H1 (cell line): Measurements from ENCODE around the gene MAF. TPM values are rescaled to one million over a fixed set of nuclear protein-coding genes. Genes with fewer than 3 reads are reported as not detected.
A peak's percentile ranks its signal among the peaks of the same experiment; 100 is the strongest.

ENCODE experiments used
- CTCF ChIA-PET: fragments of 300-600 bp; sonication (Branson Sonifier 250); formaldehyde crosslinking; loops from one replicate; lab custom pipeline; 2021; ENCODE audit not compliant: partially characterized antibody; lab: Charles Lee
- POLR2A ChIA-PET: fragments of 300-600 bp; sonication (Branson Sonifier 250); formaldehyde crosslinking; loops from one replicate; lab custom pipeline; 2021; ENCODE audit warnings: inconsistent platforms; ENCODE audit not compliant: partially characterized antibody; lab: Charles Lee
- DNase-seq, 2 experiments: peaks; one replicate each; pipeline versions ENCODE4 v3.0.0 to v3.0.0-alpha.2; 2010 to 2022; ENCODE audit warnings: low spot score in 2 of 2, low read depth in 1 of 2, mixed read lengths in 1 of 2
- FAIRE-seq: peaks from 2 replicates; lab custom pipeline; 2011; peaks lifted over from hg19 to GRCh38; lab: Jason Lieb, UNC
- H2AFZ ChIP-seq: 2 replicates; pipeline ENCODE4 v1.8.1; 2012; ENCODE audit warnings: low read length, inconsistent platforms
- H2AK5ac ChIP-seq: 2 replicates; pipeline ENCODE4 v1.6.1; 2013; ENCODE audit warnings: low read depth, low read length
- H2BK120ac ChIP-seq: replicated peaks from 2 replicates; pipeline ENCODE3; 2013; ENCODE audit warnings: low read depth, low read length, inconsistent platforms
- H2BK12ac ChIP-seq: 2 replicates; pipeline ENCODE4 v1.6.1; 2013; ENCODE audit warnings: low read depth, low read length
- H2BK15ac ChIP-seq: 2 replicates; pipeline ENCODE4 v1.6.1; 2013; ENCODE audit warnings: low read length
- H2BK20ac ChIP-seq: 2 replicates; pipeline ENCODE4 v1.6.1; 2013; ENCODE audit warnings: low read length
- H2BK5ac ChIP-seq: 2 replicates; pipeline ENCODE4 v1.6.1; 2013; ENCODE audit warnings: low read depth, low read length
- H3K14ac ChIP-seq: 2 replicates; pipeline ENCODE4 v1.6.1; 2013; ENCODE audit warnings: inconsistent platforms; ENCODE audit not compliant: insufficient read length
- H3K18ac ChIP-seq: 2 replicates; pipeline ENCODE4 v1.6.1; 2013; ENCODE audit warnings: low read length; ENCODE audit errors: extremely low read depth
- H3K23ac ChIP-seq: 2 replicates; pipeline ENCODE4 v1.6.1; 2013; ENCODE audit warnings: inconsistent platforms; ENCODE audit not compliant: insufficient read length
- H3K23me2 ChIP-seq: 2 replicates; pipeline ENCODE4 v1.6.1; 2013; ENCODE audit warnings: low read depth, low read length
- H3K27ac ChIP-seq: 2 replicates; pipeline ENCODE4 v1.6.1; 2011; ENCODE audit warnings: low read depth, low read length, inconsistent platforms
- H3K27me3 ChIP-seq, 4 experiments: replicated peaks in 1 of 4; 1 replicate in 1 of 4; 2 replicates in 3 of 4; pipeline versions ENCODE4 v1.6.1 to v1.8.1; 2011 to 2013; ENCODE audit warnings: low read length in 3 of 4, mild to moderate bottlenecking in 3 of 4, inconsistent platforms in 2 of 4, mixed read lengths in 2 of 4, moderate library complexity in 1 of 4; ENCODE audit not compliant: control insufficient read depth in 3 of 4, insufficient read depth in 3 of 4; ENCODE audit errors: extremely low read depth in 1 of 4
- H3K36me3 ChIP-seq, 4 experiments: 2 replicates each; pipeline versions ENCODE4 v1.6.1 to v1.8.1; 2011 to 2013; ENCODE audit warnings: mild to moderate bottlenecking in 4 of 4, low read length in 3 of 4, moderate library complexity in 2 of 4, control low read depth in 1 of 4, inconsistent platforms in 1 of 4; ENCODE audit not compliant: insufficient read depth in 4 of 4, control insufficient read depth in 2 of 4
- H3K4ac ChIP-seq: replicated peaks from 2 replicates; pipeline ENCODE3; 2013; ENCODE audit warnings: low read length, low read depth, mixed read lengths, inconsistent platforms; ENCODE audit not compliant: insufficient read length
- H3K4me1 ChIP-seq, 4 experiments: replicated peaks in 1 of 4; 1 replicate in 1 of 4; 2 replicates in 3 of 4; pipeline versions ENCODE4 v1.6.1 to v1.8.1; 2011 to 2013; ENCODE audit warnings: low read length in 3 of 4, inconsistent platforms in 2 of 4, mixed read lengths in 1 of 4; ENCODE audit not compliant: insufficient read depth in 4 of 4, control insufficient read depth in 3 of 4
- H3K4me2 ChIP-seq, 2 experiments: 2 replicates each; pipeline versions ENCODE4 v1.6.1 to v1.8.1; 2011 to 2013; ENCODE audit warnings: low read depth in 2 of 2, low read length in 2 of 2, control low read depth in 1 of 2, inconsistent platforms in 1 of 2, mild to moderate bottlenecking in 1 of 2; ENCODE audit not compliant: insufficient read depth in 1 of 2
- H3K4me3 ChIP-seq, 4 experiments: fragments of 200-600, 300-600 bp in 1 of 4; sonication (generic), shearing (Covaris generic), sonication (Bioruptor Twin) in 1 of 4; 2 replicates each; pipeline versions ENCODE4 v1.5.1 to v1.8.1; 2011 to 2016; ENCODE audit warnings: low read length in 4 of 4, low read depth in 3 of 4, control low read depth in 2 of 4, inconsistent platforms in 2 of 4, mild to moderate bottlenecking in 2 of 4, mixed read lengths in 1 of 4, moderate library complexity in 1 of 4; ENCODE audit not compliant: insufficient read depth in 2 of 4; ENCODE audit errors: extremely low read depth in 1 of 4
- H3K56ac ChIP-seq: replicated peaks from 2 replicates; pipeline ENCODE3; 2013; ENCODE audit warnings: low read depth, mild to moderate bottlenecking, mixed read lengths, low read length, inconsistent platforms; ENCODE audit not compliant: insufficient read length
- H3K79me1 ChIP-seq: 2 replicates; pipeline ENCODE4 v1.6.1; 2013; ENCODE audit warnings: low read depth, low read length, control low read depth
- H3K79me2 ChIP-seq, 2 experiments: 2 replicates each; pipeline versions ENCODE4 v1.6.1 to v1.8.1; 2012 to 2013; ENCODE audit warnings: low read length in 2 of 2, mild to moderate bottlenecking in 2 of 2, inconsistent platforms in 1 of 2; ENCODE audit not compliant: insufficient read depth in 2 of 2, control insufficient read depth in 1 of 2
- H3K9ac ChIP-seq, 4 experiments: replicated peaks in 1 of 4; 1 replicate in 1 of 4; 2 replicates in 3 of 4; pipeline versions ENCODE4 v1.6.1 to v1.8.1; 2011 to 2013; ENCODE audit warnings: low read depth in 3 of 4, low read length in 3 of 4, control low read depth in 2 of 4, mild to moderate bottlenecking in 2 of 4, moderate library complexity in 2 of 4, inconsistent platforms in 1 of 4; ENCODE audit errors: extremely low read depth in 1 of 4
- H3K9me3 ChIP-seq, 2 experiments: 2 replicates each; pipeline versions ENCODE4 v1.6.1 to v1.8.1; 2012 to 2013; ENCODE audit warnings: mild to moderate bottlenecking in 2 of 2, moderate library complexity in 2 of 2, control low read depth in 1 of 2, inconsistent platforms in 1 of 2, low read depth in 1 of 2, low read length in 1 of 2, mixed read lengths in 1 of 2; ENCODE audit not compliant: insufficient read depth in 2 of 2
- H4K20me1 ChIP-seq, 2 experiments: replicated peaks in 1 of 2; 2 replicates each; pipeline versions ENCODE3 to v1.8.1; 2011 to 2013; ENCODE audit warnings: inconsistent platforms in 2 of 2, low read length in 2 of 2, mild to moderate bottlenecking in 1 of 2; ENCODE audit not compliant: insufficient read depth in 2 of 2, control insufficient read depth in 1 of 2
- H4K5ac ChIP-seq: 2 replicates; pipeline ENCODE4 v1.6.1; 2013; ENCODE audit warnings: low read length, low read depth, mixed read lengths, inconsistent platforms; ENCODE audit not compliant: insufficient read length
- H4K8ac ChIP-seq: 2 replicates; pipeline ENCODE4 v1.8.0; 2013; ENCODE audit warnings: mild to moderate bottlenecking, moderate library complexity, low read length, inconsistent platforms; ENCODE audit not compliant: insufficient read depth; ENCODE audit errors: extremely low read depth
- H4K91ac ChIP-seq: replicated peaks from 2 replicates; pipeline ENCODE3; 2013; ENCODE audit warnings: low read length, mixed read lengths, inconsistent platforms; ENCODE audit not compliant: insufficient read length
- BACH1 ChIP-seq: IDR thresholded peaks from 2 replicates; pipeline ENCODE4 v1.6.1; 2012; ENCODE audit warnings: low read length, improper control_type of control experiment
- CEBPB ChIP-seq: IDR thresholded peaks from 2 replicates; pipeline ENCODE4 v1.6.1; 2012; ENCODE audit warnings: low read depth, low read length
- EGR1 ChIP-seq: IDR thresholded peaks from 2 replicates; pipeline ENCODE4 v1.6.1; 2011; ENCODE audit warnings: low read depth, low read length, borderline replicate concordance
- HDAC2 ChIP-seq, 2 experiments: fragments of 300-600 bp in 1 of 2; sonication (generic) in 1 of 2; IDR thresholded peaks; 2 replicates each; pipeline ENCODE4 v1.6.1; 2011 to 2012; ENCODE audit warnings: low read depth in 2 of 2, low read length in 2 of 2, mild to moderate bottlenecking in 2 of 2, moderate library complexity in 2 of 2, borderline replicate concordance in 1 of 2, inconsistent platforms in 1 of 2
- KDM4A ChIP-seq: IDR thresholded peaks from one replicate; pipeline ENCODE4 v1.7.1; 2012; ENCODE audit warnings: low read depth, mild to moderate bottlenecking, moderate library complexity, low read length, inconsistent platforms; ENCODE audit not compliant: severe bottlenecking
- KDM5A ChIP-seq: fragments of 200-600 bp; IDR thresholded peaks from 2 replicates; pipeline ENCODE4 v1.7.1; 2012; ENCODE audit warnings: mild to moderate bottlenecking, low read length, inconsistent platforms, mixed read lengths
- NANOG ChIP-seq: IDR thresholded peaks from 2 replicates; pipeline ENCODE4 v1.6.1; 2011; ENCODE audit warnings: low read length, low read depth, mild to moderate bottlenecking, inconsistent platforms; ENCODE audit not compliant: insufficient read depth, poor library complexity, severe bottlenecking
- POLR2A ChIP-seq, 2 experiments: IDR thresholded peaks; 1 replicate in 1 of 2; 2 replicates in 1 of 2; pipeline ENCODE4 v1.6.1; 2011; ENCODE audit warnings: low read depth in 2 of 2, low read length in 2 of 2, mild to moderate bottlenecking in 2 of 2; ENCODE audit errors: control extremely low read depth in 1 of 2
- POLR2AphosphoS5 ChIP-seq: IDR thresholded peaks from 2 replicates; pipeline ENCODE4 v1.6.1; 2011; ENCODE audit warnings: low read depth, low read length
- SIN3A ChIP-seq, 2 experiments: IDR thresholded peaks in 1 of 2; conservative IDR thresholded peaks in 1 of 2; 2 replicates each; pipeline ENCODE4 v1.6.1; 2011 to 2012; ENCODE audit warnings: low read length in 2 of 2, improper control_type of control experiment in 1 of 2, low read depth in 1 of 2, mild to moderate bottlenecking in 1 of 2
- SP1 ChIP-seq: IDR thresholded peaks from 2 replicates; pipeline ENCODE4 v1.6.1; 2011; ENCODE audit warnings: low read depth, low read length
- SUZ12 ChIP-seq: fragments of 200-600 bp; sonication (generic); IDR thresholded peaks from 2 replicates; pipeline ENCODE4 v1.6.1; 2012; ENCODE audit warnings: mild to moderate bottlenecking, inconsistent platforms, low read length, moderate library complexity, mixed read lengths
- TAF7 ChIP-seq: optimal IDR thresholded peaks from 2 replicates; pipeline ENCODE3; 2011; ENCODE audit warnings: low read depth, mild to moderate bottlenecking, inconsistent platforms, low read length, moderate library complexity, borderline replicate concordance
- TEAD4 ChIP-seq: IDR thresholded peaks from 2 replicates; pipeline ENCODE4 v1.6.1; 2012; ENCODE audit warnings: low read depth, low read length, inconsistent platforms, mixed read lengths
- YY1 ChIP-seq: IDR thresholded peaks from 2 replicates; pipeline ENCODE4 v1.6.1; 2011; ENCODE audit warnings: low read depth, mild to moderate bottlenecking, low read length
- WGBS, 2 experiments: shearing (Covaris generic) in 1 of 2; methylation state at CpG; one replicate each; pipeline versions ENCODE4 v1.1.6 to v1.1.7; 2013 to 2015; ENCODE audit warnings: low lambda C conversion rate in 2 of 2, mixed read lengths in 2 of 2, inconsistent platforms in 1 of 2, low coverage in 1 of 2, missing lambda C conversion rate in 1 of 2; ENCODE audit not compliant: insufficient replicate concordance in 2 of 2, insufficient coverage in 1 of 2, insufficient read length in 1 of 2; ENCODE audit errors: extremely low coverage in 1 of 2, missing lambda C conversion rate in 1 of 2; 5-methylcytosine and 5-hydroxymethylcytosine counted together
- polyA plus RNA-seq, 7 experiments: library from polyadenylated mRNA; depleted of rRNA in 3 of 7; stranded (reverse) in 5 of 7; unstranded in 2 of 7; fragments of >200 nt in 5 of 7; fragments of 200-250 nt in 2 of 7; gene quantifications; 1 replicate in 5 of 7; 2 replicates in 1 of 7; 4 replicates in 1 of 7; pipeline versions ENCODE4 v1.2.1 to v1.2.3, GENCODE V29; 2011 to 2013; ENCODE audit warnings: missing spikeins in 2 of 7, mixed read lengths in 2 of 7
- total RNA-seq: library from RNA; stranded (reverse); fragmentation: NEBNext Ultra II Directional; extraction: Animal tissue kit (Norgen Biotek cat#: 25700); gene quantifications from 2 replicates; pipeline ENCODE4 v1.2.1, GENCODE V29; 2021

Gene MAF
- total and polyA plus RNA-seq, 2 of the 8 experiments (the other 6 are each of a cell fraction or from before 2014, with no cell fraction given), result 1.3 to 2.7 TPM

GRCh38 chr16:79598063-79598347 is 2.5 kb downstream of the MAF start:
- H3K4me1 ChIP-seq, result peaks cover 0 to 7% (median 2%) of the 10 kb centered on the region in 4 experiments; a peak in 2 of 7 replicates
- 5% methylated on average over 2 of the region's 3 CpGs; no CpG with 5 or more reads in 1 of the 2 experiments for WGBS, 2 experiments
- H4K5ac ChIP-seq, result no peak overlapping the region
- no peak overlapping the region for H3K4ac ChIP-seq
- no peak overlapping the region for H3K56ac ChIP-seq
- no peaks in the 10 kb centered on the region for H3K9me3 ChIP-seq
- no peak overlapping the region for H2BK20ac ChIP-seq
- no peaks in the 10 kb centered on the region for H3K79me1 ChIP-seq
- H3K27me3 ChIP-seq, result peaks cover 0 to 8% (median 6%) of the 10 kb centered on the region in 4 experiments; a peak in 3 of 7 replicates
- no peak overlapping the region for H2AK5ac ChIP-seq
- H3K14ac ChIP-seq, result no peak overlapping the region
- H2AFZ ChIP-seq, result no peak overlapping the region
- FAIRE-seq (no peak), DNase-seq (no peak)
- no peak overlapping the region for H2BK15ac ChIP-seq
- no peak overlapping the region for H3K27ac ChIP-seq
- no peak for TF ChIP-seq KDM5A
- no peak for TF ChIP-seq YY1
- no peak for TF ChIP-seq TEAD4
- TF ChIP-seq POLR2AphosphoS5, result no peak
- no peak for TF ChIP-seq KDM4A
- no peak for TF ChIP-seq SIN3A (conservative IDR thresholded peaks at IDR 0.05 in 1 of 2, IDR thresholded peaks at IDR 0.05 in 1 of 2; ENCODE audit: low read depth in 1 of 2, low read length in 2 of 2)
- TF ChIP-seq TAF7, result no peak
- no peak for TF ChIP-seq SUZ12
- TF ChIP-seq NANOG, result no peak
- no peak for TF ChIP-seq SP1
- no peak for TF ChIP-seq HDAC2 (IDR thresholded peaks at IDR 0.05; ENCODE audit: borderline replicate concordance in 1 of 2, low read depth in 2 of 2, low read length in 2 of 2)
- TF ChIP-seq EGR1, result no peak
- TF ChIP-seq BACH1, result no peak
- no peak for TF ChIP-seq POLR2A (IDR thresholded peaks at IDR 0.05; ENCODE audit: control extremely low read depth in 1 of 2, low read depth in 2 of 2, low read length in 2 of 2)
- no peak for TF ChIP-seq CEBPB
- H3K23me2 ChIP-seq, result peaks cover 28% of the 10 kb centered on the region
- ChIA-PET POLR2A (no interaction called here), CTCF (interaction anchor here (0.6 to 1.2 kb wide), 4 partner anchors 10 to 892 kb away, joined by 3 read pairs; no protein-coding TSS in a partner anchor)
- H3K9ac ChIP-seq, result peak overlapping the region in 1 of 4 experiments; percentile 43; a peak in 1 of 7 replicates
- H2BK12ac ChIP-seq, result no peak overlapping the region
- H4K8ac ChIP-seq, result no peak overlapping the region
- H3K4me3 ChIP-seq, result peak overlapping the region; percentile 67 to 78 (median 74); a peak in 7 of 8 replicates
- H2BK120ac ChIP-seq, result no peak overlapping the region
- H4K91ac ChIP-seq, result no peak overlapping the region
- H2BK5ac ChIP-seq, result no peak overlapping the region
- H3K23ac ChIP-seq, result no peak overlapping the region
- no peaks in the 10 kb centered on the region for H4K20me1 ChIP-seq
- no peaks in the 10 kb centered on the region; a peak in 1 of 4 replicates for H3K79me2 ChIP-seq
- no peaks in the 10 kb centered on the region for H3K36me3 ChIP-seq
- peak overlapping the region; percentile 95 to 100 for H3K4me2 ChIP-seq
- H3K18ac ChIP-seq, result no peak overlapping the region
